ENCODE measurements around the gene RPTOR.

The RPTOR gene

GRCh38 chr17:80940171-80941123 lies 395.8 kb downstream of the RPTOR start (continued):
- TF ChIP-seq ZNF518A (tag by site-specific recombination; conservative IDR thresholded peaks at IDR 0.05; ENCODE audit: low read depth): no peak

- TF ChIP-seq ZNF324 (tag by site-specific recombination; IDR thresholded peaks at IDR 0.05): no peak
- no peak for TF ChIP-seq ZBTB6 (tag by site-specific recombination; IDR thresholded peaks at IDR 0.05)
- TF ChIP-seq ZIC2 (tag by site-specific recombination; IDR thresholded peaks at IDR 0.05): no peak
- TF ChIP-seq SP7 (tag by site-specific recombination; IDR thresholded peaks at IDR 0.05): no peak
- TF ChIP-seq ZBTB26 (tag by site-specific recombination; optimal IDR thresholded peaks at IDR 0.05): no peak
- TF ChIP-seq ZSCAN30 (tag by site-specific recombination; IDR thresholded peaks at IDR 0.05): no peak
- no peak for TF ChIP-seq ZNF48 (tag by site-specific recombination; IDR thresholded peaks at IDR 0.05)
- POLR2A ChIA-PET: no interaction called here
Measured at GRCh38 chr17:80941171-80941570, 396.5 kb downstream of the RPTOR start.

GRCh38 chr17:80941743-80942422 lies 397.2 kb downstream of the RPTOR start:
- POLR2A ChIA-PET: no interaction called here
- no peak overlapping the region for H3K27ac ChIP-seq (ENCODE audit: extremely low read depth, low read depth, low read length)
- CTCF ChIA-PET: interaction anchor here (0.6 to 1.0 kb wide), 3 partner anchors 12 to 515 kb away, joined by 3 read pairs; no protein-coding TSS in a partner anchor
- no peaks in the 10 kb centered on the region for H3K9me3 ChIP-seq (ENCODE audit: control insufficient read depth, insufficient read depth, low read depth, low read length)
- peaks cover 5 to 29% of the 10 kb centered on the region in 2 experiments; a peak in 2 of 3 replicates for H3K36me3 ChIP-seq (ENCODE audit: control insufficient read depth in 2 of 2, insufficient read depth in 1 of 2, low read length in 2 of 2)
- H3K4me3 ChIP-seq (ENCODE audit: low read depth, low read length): no peak overlapping the region
- no peaks in the 10 kb centered on the region for H3K4me1 ChIP-seq (ENCODE audit: control insufficient read depth, insufficient read depth, low read length)
- TF ChIP-seq ZBTB10 (tag by site-specific recombination; IDR thresholded peaks at IDR 0.05) (no peak), ZNF335 (tag by site-specific recombination; conservative IDR thresholded peaks at IDR 0.05) (no peak), ZNF211 (tag by site-specific recombination; IDR thresholded peaks at IDR 0.05; ENCODE audit: low read depth) (no peak), RBAK (tag by site-specific recombination; IDR thresholded peaks at IDR 0.05) (no peak), ZNF239 (tag by site-specific recombination; IDR thresholded peaks at IDR 0.05) (no peak), ZNF843 (tag by site-specific recombination; IDR thresholded peaks at IDR 0.05) (no peak), ZNF391 (tag by site-specific recombination; IDR thresholded peaks at IDR 0.05; ENCODE audit: borderline replicate concordance, low read depth) (no peak), KLF16 (tag by site-specific recombination; IDR thresholded peaks at IDR 0.05) (no peak), TCF7L2 (IDR thresholded peaks at IDR 0.05; ENCODE audit: borderline replicate concordance, low read depth, low read length) (no peak), ZNF530 (tag by site-specific recombination; IDR thresholded peaks at IDR 0.05; ENCODE audit: low read depth) (no peak), ZNF704 (tag by site-specific recombination; IDR thresholded peaks at IDR 0.05) (no peak), ZNF600 (tag by site-specific recombination; IDR thresholded peaks at IDR 0.05) (no peak)

More at GRCh38 chr17:80941171-80941570, 396.5 kb downstream of the RPTOR start:
- no peaks in the 10 kb centered on the region for H3K9me3 ChIP-seq (ENCODE audit: control insufficient read depth, insufficient read depth, low read depth, low read length)
- no peak overlapping the region for H3K4me3 ChIP-seq (ENCODE audit: low read depth, low read length)
- H3K27ac ChIP-seq (ENCODE audit: extremely low read depth, low read depth, low read length): no peak overlapping the region
- CTCF ChIA-PET: no interaction called here
- no peaks in the 10 kb centered on the region for H3K4me1 ChIP-seq (ENCODE audit: control insufficient read depth, insufficient read depth, low read length)
- H3K36me3 ChIP-seq (ENCODE audit: control insufficient read depth in 2 of 2, insufficient read depth in 1 of 2, low read length in 2 of 2): peaks cover under 1 to 22% of the 10 kb centered on the region in 2 experiments; a peak in 2 of 3 replicates
